Measurements from ENCODE around the gene TRABD2B.

The TRABD2B gene

GRCh38 chr1:47824716-47825115 lies 172.5 kb downstream of the TRABD2B start:
- no peak for TF ChIP-seq TCF12 (IDR thresholded peaks at IDR 0.05; ENCODE audit: low read depth)
- TF ChIP-seq EP300 (IDR thresholded peaks at IDR 0.05; ENCODE audit: borderline replicate concordance), result no peak
- TF ChIP-seq EGR1 (IDR thresholded peaks at IDR 0.05), result no peak
- TF ChIP-seq ZBTB7A (IDR thresholded peaks at IDR 0.05; ENCODE audit: low read depth), result no peak
- TF ChIP-seq TEAD4 (IDR thresholded peaks at IDR 0.05), result no peak
- TF ChIP-seq REST (IDR thresholded peaks at IDR 0.05; ENCODE audit: low read depth), result no peak
- no peak for TF ChIP-seq YY1 (IDR thresholded peaks at IDR 0.05; ENCODE audit: low read depth)
- no peak for TF ChIP-seq NFIC (IDR thresholded peaks at IDR 0.05)
- TF ChIP-seq RAD21 (IDR thresholded peaks at IDR 0.05; ENCODE audit: low read depth), result no peak
- TF ChIP-seq CEBPB (IDR thresholded peaks at IDR 0.05), result no peak
- no peak for TF ChIP-seq FOXM1 (IDR thresholded peaks at IDR 0.05; ENCODE audit: borderline replicate concordance, low read depth)
- TF ChIP-seq CREB1 (IDR thresholded peaks at IDR 0.05; ENCODE audit: low read depth), result no peak

- no peak for TF ChIP-seq NFIC (IDR thresholded peaks at IDR 0.05)
- TF ChIP-seq CREB1 (IDR thresholded peaks at IDR 0.05; ENCODE audit: low read depth), result no peak
- no peak for TF ChIP-seq ZBTB7A (IDR thresholded peaks at IDR 0.05; ENCODE audit: low read depth)
- TF ChIP-seq MAX (IDR thresholded peaks at IDR 0.05), result no peak
Measured at GRCh38 chr1:47824297-47824696, 172.9 kb downstream of the TRABD2B start.

GRCh38 chr1:47823040-47823808 lies 174.0 kb downstream of the TRABD2B start:
- TF ChIP-seq USF1 (IDR thresholded peaks at IDR 0.05) (no peak), MAX (IDR thresholded peaks at IDR 0.05) (no peak), TEAD4 (IDR thresholded peaks at IDR 0.05) (no peak)

GRCh38 chr1:47821760-47822159 lies 175.4 kb downstream of the TRABD2B start:
- no peak for TF ChIP-seq NFIC (IDR thresholded peaks at IDR 0.05)
- TF ChIP-seq TEAD4 (IDR thresholded peaks at IDR 0.05), result no peak
- no peak for TF ChIP-seq CREB1 (IDR thresholded peaks at IDR 0.05; ENCODE audit: low read depth)
- no peak for TF ChIP-seq USF1 (IDR thresholded peaks at IDR 0.05)
- TF ChIP-seq CEBPB (IDR thresholded peaks at IDR 0.05), result no peak
- no peak for TF ChIP-seq EP300 (IDR thresholded peaks at IDR 0.05; ENCODE audit: borderline replicate concordance)
- no peak for TF ChIP-seq REST (IDR thresholded peaks at IDR 0.05; ENCODE audit: low read depth)
- TF ChIP-seq FOXM1 (IDR thresholded peaks at IDR 0.05; ENCODE audit: borderline replicate concordance, low read depth), result no peak
- TF ChIP-seq RAD21 (IDR thresholded peaks at IDR 0.05; ENCODE audit: low read depth), result no peak
- TF ChIP-seq ZBTB7A (IDR thresholded peaks at IDR 0.05; ENCODE audit: low read depth), result no peak
- TF ChIP-seq TAF1 (IDR thresholded peaks at IDR 0.05; ENCODE audit: low read depth), result no peak
- no peak for TF ChIP-seq EGR1 (IDR thresholded peaks at IDR 0.05)
- TF ChIP-seq MAX (IDR thresholded peaks at IDR 0.05), result no peak
- TF ChIP-seq TCF12 (IDR thresholded peaks at IDR 0.05; ENCODE audit: low read depth), result no peak
- no peak for TF ChIP-seq YY1 (IDR thresholded peaks at IDR 0.05; ENCODE audit: low read depth)

- TF ChIP-seq EGR1 (IDR thresholded peaks at IDR 0.05) (no peak), CEBPB (IDR thresholded peaks at IDR 0.05) (no peak), NFIC (IDR thresholded peaks at IDR 0.05) (no peak), CREB1 (IDR thresholded peaks at IDR 0.05; ENCODE audit: low read depth) (no peak), REST (IDR thresholded peaks at IDR 0.05; ENCODE audit: low read depth) (no peak), YY1 (IDR thresholded peaks at IDR 0.05; ENCODE audit: low read depth) (no peak), RAD21 (IDR thresholded peaks at IDR 0.05; ENCODE audit: low read depth) (no peak), FOXM1 (IDR thresholded peaks at IDR 0.05; ENCODE audit: borderline replicate concordance, low read depth) (no peak), TCF12 (IDR thresholded peaks at IDR 0.05; ENCODE audit: low read depth) (no peak), TEAD4 (IDR thresholded peaks at IDR 0.05) (no peak), MAX (IDR thresholded peaks at IDR 0.05) (no peak), ZBTB7A (IDR thresholded peaks at IDR 0.05; ENCODE audit: low read depth) (no peak), TAF1 (IDR thresholded peaks at IDR 0.05; ENCODE audit: low read depth) (no peak), USF1 (IDR thresholded peaks at IDR 0.05) (no peak), EP300 (IDR thresholded peaks at IDR 0.05; ENCODE audit: borderline replicate concordance) (no peak)
Measured at GRCh38 chr1:47819574-47819888, 177.7 kb downstream of the TRABD2B start.
